Caco-2 (cell line): ENCODE results near the gene CRACR2A. TPM values are rescaled to one million over a fixed set of nuclear protein-coding genes. Genes with fewer than 3 reads are reported as not detected.

Source experiments
- BruUV-seq: library from RNA; stranded (reverse); fragments of 400-500 nt; replicated peaks from 2 replicates; lab custom pipeline; 2021; lab: Mats Ljungman, UMichigan
- CTCF ChIA-PET: fragments of 300-600 bp; sonication (Branson Sonifier 250); formaldehyde crosslinking; loops from one replicate; lab custom pipeline; 2022; ENCODE audit warnings: antibody characterized with exemption; lab: Charles Lee
- POLR2A ChIA-PET: fragments of 300-600 bp; sonication (Branson Sonifier 250); formaldehyde crosslinking; loops from one replicate; lab custom pipeline; 2022; ENCODE audit warnings: antibody characterized with exemption; lab: Charles Lee
- DNase-seq, 2 experiments: peaks; one replicate each; pipeline versions ENCODE4 v3.0.0 to v3.0.0-alpha.2; 2020 to 2022
- H3K27me3 ChIP-seq: replicated peaks from 2 replicates; pipeline ENCODE4 v1.6.0; 2011; ENCODE audit warnings: low read length; ENCODE audit not compliant: control insufficient read depth, insufficient read depth
- H3K36me3 ChIP-seq: 2 replicates; pipeline ENCODE4 v1.5.1; 2011; ENCODE audit warnings: low read length; ENCODE audit not compliant: control insufficient read depth, insufficient read depth
- H3K4me1 ChIP-seq: fragments of 250-450 bp; sonication (Bioruptor Pico); 2 replicates; pipeline ENCODE4 v1.5.1; 2020; ENCODE audit warnings: mild to moderate bottlenecking
- H3K4me3 ChIP-seq: 2 replicates; pipeline ENCODE4 v1.5.1; 2011; ENCODE audit warnings: low read depth, mild to moderate bottlenecking, control low read depth, low read length
- H3K9me3 ChIP-seq: fragments of 250-450 bp; sonication (Bioruptor Pico); 2 replicates; pipeline ENCODE4 v1.5.1; 2020; ENCODE audit warnings: mild to moderate bottlenecking, moderate library complexity
- H3K27ac Mint-ChIP-seq: one replicate; pipeline ENCODE4 v1.8.0; 2022; ENCODE audit warnings: mixed read lengths; ENCODE audit not compliant: unreplicated experiment
- H3K27me3 Mint-ChIP-seq: one replicate; pipeline ENCODE4 v1.8.0; 2022; ENCODE audit warnings: mixed read lengths; ENCODE audit not compliant: insufficient read depth, unreplicated experiment
- H3K36me3 Mint-ChIP-seq: one replicate; pipeline ENCODE4 v1.8.0; 2022; ENCODE audit warnings: mild to moderate bottlenecking, mixed read lengths; ENCODE audit not compliant: insufficient read depth, unreplicated experiment
- H3K4me1 Mint-ChIP-seq: one replicate; pipeline ENCODE4 v1.8.0; 2022; ENCODE audit warnings: low read depth, mixed read lengths; ENCODE audit not compliant: unreplicated experiment
- H3K4me3 Mint-ChIP-seq: one replicate; pipeline ENCODE4 v1.8.0; 2022; ENCODE audit warnings: mild to moderate bottlenecking, moderate library complexity, mixed read lengths; ENCODE audit not compliant: unreplicated experiment
- H3K9me3 Mint-ChIP-seq: one replicate; pipeline ENCODE4 v1.8.0; 2022; ENCODE audit warnings: mixed read lengths; ENCODE audit not compliant: unreplicated experiment
- intact Hi-C: fragments of 100-400 bp; cut with micrococcal nuclease; formaldehyde crosslinking; loops from one replicate; pipeline ENCODE4 v1.10.0; 2022; ENCODE audit not compliant: unreplicated experiment
- total RNA-seq: library from RNA; stranded (reverse); gene quantifications from 2 replicates; pipeline ENCODE4 v1.2.3, GENCODE V29; 2022
- TF ChIP-seq, protein P1 (sequence below), 2 experiments: fragments of 200-600 bp in 1 of 2; IDR thresholded peaks; 1 replicate in 1 of 2; 2 replicates in 1 of 2; pipeline versions ENCODE4 v1.5.1 to v1.8.0; 2011 to 2022; ENCODE audit warnings: antibody characterized with exemption in 1 of 2, control low read depth in 1 of 2, inconsistent platforms in 1 of 2, low read depth in 1 of 2, low read length in 1 of 2, mild to moderate bottlenecking in 1 of 2, moderate library complexity in 1 of 2; ENCODE audit not compliant: insufficient read depth in 1 of 2, severe bottlenecking in 1 of 2, unreplicated experiment in 1 of 2

Gene CRACR2A
- total RNA-seq, 1 experiment from 2014 or later: 16.5 TPM

DNA sequence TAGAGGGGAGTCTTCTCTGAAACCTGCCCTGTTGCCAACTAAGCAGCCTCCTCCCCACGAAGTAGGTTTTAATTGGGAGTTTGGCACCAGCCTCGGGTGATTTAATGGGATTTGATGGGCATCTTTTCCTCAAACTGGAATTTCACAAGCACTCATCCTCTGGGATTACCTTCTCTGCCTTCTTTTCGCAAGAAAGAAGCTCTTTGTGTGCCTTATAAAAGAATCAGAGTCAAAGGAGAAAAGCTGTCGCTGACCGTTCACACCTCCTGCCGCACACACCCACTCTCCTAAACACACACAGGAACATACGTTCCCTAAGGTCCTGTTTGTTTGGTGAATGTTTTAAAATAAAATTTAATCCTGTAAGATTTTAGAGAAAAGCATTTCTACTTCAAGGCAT lies 177.9 kb downstream of the CRACR2A start:
- peaks cover 7% of the 10 kb centered on the region for H3K27me3 Mint-ChIP-seq
- H3K4me3 Mint-ChIP-seq: no peak overlapping the region
- no peaks in the 10 kb centered on the region for H3K4me1 ChIP-seq

DNA sequence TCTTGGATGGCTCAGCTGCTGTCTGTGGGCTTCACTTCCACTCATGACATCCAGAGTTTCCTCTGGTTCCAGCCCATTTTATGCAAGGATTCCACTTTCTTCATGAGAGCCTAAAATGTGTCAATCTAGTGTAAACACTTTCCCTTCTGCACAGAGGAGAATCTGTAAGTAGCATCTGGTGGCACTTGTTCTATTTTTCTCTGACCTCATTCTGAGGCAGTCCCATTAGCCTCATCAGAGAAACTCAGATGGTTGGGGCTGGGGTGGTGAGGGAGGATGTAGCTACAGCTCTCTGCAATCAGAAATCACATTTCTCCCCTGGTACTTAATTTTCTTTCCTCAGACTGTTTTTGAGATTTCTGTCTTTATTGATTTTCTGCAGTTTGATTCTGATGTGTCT lies 180.3 kb downstream of the CRACR2A start:
- intact Hi-C loops: no loop called here
- no peaks in the 10 kb centered on the region for H3K27me3 ChIP-seq
- CTCF ChIA-PET: interaction anchor here (0.6 kb wide), 1 partner anchor 697 kb away, joined by 3 read pairs; no protein-coding TSS in a partner anchor
- H3K4me1 Mint-ChIP-seq: no peaks in the 10 kb centered on the region
- no peaks in the 10 kb centered on the region for H3K9me3 Mint-ChIP-seq
- TF ChIP-seq, protein P1, sequence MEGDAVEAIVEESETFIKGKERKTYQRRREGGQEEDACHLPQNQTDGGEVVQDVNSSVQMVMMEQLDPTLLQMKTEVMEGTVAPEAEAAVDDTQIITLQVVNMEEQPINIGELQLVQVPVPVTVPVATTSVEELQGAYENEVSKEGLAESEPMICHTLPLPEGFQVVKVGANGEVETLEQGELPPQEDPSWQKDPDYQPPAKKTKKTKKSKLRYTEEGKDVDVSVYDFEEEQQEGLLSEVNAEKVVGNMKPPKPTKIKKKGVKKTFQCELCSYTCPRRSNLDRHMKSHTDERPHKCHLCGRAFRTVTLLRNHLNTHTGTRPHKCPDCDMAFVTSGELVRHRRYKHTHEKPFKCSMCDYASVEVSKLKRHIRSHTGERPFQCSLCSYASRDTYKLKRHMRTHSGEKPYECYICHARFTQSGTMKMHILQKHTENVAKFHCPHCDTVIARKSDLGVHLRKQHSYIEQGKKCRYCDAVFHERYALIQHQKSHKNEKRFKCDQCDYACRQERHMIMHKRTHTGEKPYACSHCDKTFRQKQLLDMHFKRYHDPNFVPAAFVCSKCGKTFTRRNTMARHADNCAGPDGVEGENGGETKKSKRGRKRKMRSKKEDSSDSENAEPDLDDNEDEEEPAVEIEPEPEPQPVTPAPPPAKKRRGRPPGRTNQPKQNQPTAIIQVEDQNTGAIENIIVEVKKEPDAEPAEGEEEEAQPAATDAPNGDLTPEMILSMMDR (IDR thresholded peaks at IDR 0.05; ENCODE audit: insufficient read depth in 1 of 2, low read depth in 1 of 2, low read length in 1 of 2, severe bottlenecking in 1 of 2, unreplicated experiment in 1 of 2): no peak
- H3K27ac Mint-ChIP-seq: no peak overlapping the region
- BruUV-seq: no TSS peak
- H3K9me3 ChIP-seq: no peaks in the 10 kb centered on the region
- no peak overlapping the region for H3K4me3 Mint-ChIP-seq
- H3K27me3 Mint-ChIP-seq: peaks cover 7% of the 10 kb centered on the region
- no peak for DNase-seq
- POLR2A ChIA-PET: no interaction called here
- no peaks in the 10 kb centered on the region for H3K36me3 Mint-ChIP-seq
- no peaks in the 10 kb centered on the region for H3K4me1 ChIP-seq
- H3K36me3 ChIP-seq: no peaks in the 10 kb centered on the region
- no peak overlapping the region for H3K4me3 ChIP-seq

More for the DNA sequence above, 177.9 kb downstream of the CRACR2A start:
- H3K27me3 ChIP-seq: no peaks in the 10 kb centered on the region
- intact Hi-C loops: no loop called here
- Mint-ChIP-seq H3K36me3 (no peaks in the 10 kb centered on the region), H3K4me1 (no peaks in the 10 kb centered on the region), H3K9me3 (no peaks in the 10 kb centered on the region), H3K27ac (no peak overlapping the region)
- CTCF ChIA-PET: no interaction called here
- no peaks in the 10 kb centered on the region for H3K9me3 ChIP-seq
- H3K4me3 ChIP-seq: no peak overlapping the region
- TF ChIP-seq, protein P1 (IDR thresholded peaks at IDR 0.05; ENCODE audit: insufficient read depth in 1 of 2, low read depth in 1 of 2, low read length in 1 of 2, severe bottlenecking in 1 of 2, unreplicated experiment in 1 of 2): no peak
- POLR2A ChIA-PET: no interaction called here
- no TSS peak for BruUV-seq
- DNase-seq: no peak
- H3K36me3 ChIP-seq: no peaks in the 10 kb centered on the region

DNA sequence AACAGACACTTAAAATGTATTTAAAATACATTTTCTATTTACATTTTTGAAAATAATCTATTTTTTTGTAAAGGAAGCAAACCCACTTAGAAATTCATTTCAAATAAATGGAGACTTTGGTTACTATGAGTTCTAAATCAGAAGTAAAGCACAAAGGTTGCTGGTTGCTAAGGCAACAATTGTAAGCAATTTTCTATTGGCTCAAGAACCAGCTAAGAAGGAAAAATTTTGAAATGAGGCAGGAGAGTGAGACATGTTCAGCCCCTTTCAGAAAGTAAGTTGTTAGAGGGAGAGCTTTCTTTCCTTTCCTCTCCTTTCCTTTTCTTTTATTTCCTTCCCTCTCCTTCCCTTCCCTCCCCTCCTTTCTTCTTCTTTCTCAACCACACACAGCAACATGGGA lies 181.2 kb downstream of the CRACR2A start:
- peaks cover 7% of the 10 kb centered on the region for H3K27me3 Mint-ChIP-seq

More for the DNA sequence above, 181.2 kb downstream of the CRACR2A start:
- Histone ChIP-seq H3K27me3 (no peaks in the 10 kb centered on the region), H3K9me3 (0 out of 2 replicates have a peak, but pooled peaks cover 3% of the 10 kb centered on the region), H3K4me3 (no peak overlapping the region), H3K36me3 (no peaks in the 10 kb centered on the region), H3K4me1 (no peaks in the 10 kb centered on the region)
- Mint-ChIP-seq H3K4me1 (no peaks in the 10 kb centered on the region), H3K27ac (no peak overlapping the region), H3K36me3 (no peaks in the 10 kb centered on the region), H3K4me3 (no peak overlapping the region), H3K9me3 (no peaks in the 10 kb centered on the region)
- POLR2A ChIA-PET: interaction anchor here (0.7 kb wide), 1 partner anchor 205 kb away, joined by 3 read pairs; no protein-coding TSS in a partner anchor
- DNase-seq: no peak
- intact Hi-C loops: no loop called here
- TF ChIP-seq, protein P1 (IDR thresholded peaks at IDR 0.05; ENCODE audit: insufficient read depth in 1 of 2, low read depth in 1 of 2, low read length in 1 of 2, severe bottlenecking in 1 of 2, unreplicated experiment in 1 of 2): no peak
- CTCF ChIA-PET: no interaction called here
- BruUV-seq: no TSS peak
